Amniotic stem cell (primary cell): ENCODE measurements around the gene SCMH1.
"Not testable (repeated sequence)": the region's sequence is repeated elsewhere in the genome, so short reads cannot be mapped to it uniquely, and the experiment has no call there.

Experiments
- DNase-seq: peaks from one replicate; lab custom pipeline; 2025; lab: John Stamatoyannopoulos, UW

The SCMH1 gene

GRCh38 chr1:41249319-41249718 is 7.2 kb upstream of the SCMH1 start:
- DNase-seq = no peak

GRCh38 chr1:41246568-41246967 is 4.5 kb upstream of the SCMH1 start:
- no peak for DNase-seq

GRCh38 chr1:41245659-41246058 is 3.6 kb upstream of the SCMH1 start:
- no peak for DNase-seq

- no peak for DNase-seq
Observed at GRCh38 chr1:41243079-41243385, 926 bp upstream of the SCMH1 start.

- no peak for DNase-seq
Observed at GRCh38 chr1:41242342-41243078, 404 bp upstream of the SCMH1 start.

- no peak for DNase-seq
Observed at GRCh38 chr1:41241354-41241748, 755 bp downstream of the SCMH1 start.

GRCh38 chr1:41240781-41241353 is 1.2 kb downstream of the SCMH1 start:
- no peak for DNase-seq

- no peak for DNase-seq
Observed at GRCh38 chr1:41239988-41240610, 2.0 kb downstream of the SCMH1 start.

- DNase-seq = no peak
Observed at GRCh38 chr1:41238311-41238988, 3.7 kb downstream of the SCMH1 start.

- DNase-seq = no peak
Observed at GRCh38 chr1:41236781-41237180, 5.3 kb downstream of the SCMH1 start.

- DNase-seq = no peak
Observed at GRCh38 chr1:41235893-41236292, 6.2 kb downstream of the SCMH1 start.

GRCh38 chr1:41233708-41234107 is 8.4 kb downstream of the SCMH1 start:
- DNase-seq = no peak

- DNase-seq = no peak
Observed at GRCh38 chr1:41232305-41232704, 9.8 kb downstream of the SCMH1 start.

GRCh38 chr1:41230656-41231055 is 11.4 kb downstream of the SCMH1 start:
- DNase-seq = no peak

- DNase-seq = not testable (repeated sequence)
Observed at GRCh38 chr1:41229219-41229618, 12.9 kb downstream of the SCMH1 start.

GRCh38 chr1:41226815-41227434 is 15.2 kb downstream of the SCMH1 start:
- no peak for DNase-seq

- DNase-seq = no peak
Observed at GRCh38 chr1:41225495-41225894, 16.6 kb downstream of the SCMH1 start.

- no peak for DNase-seq
Observed at GRCh38 chr1:41222496-41222895, 19.6 kb downstream of the SCMH1 start.

- no peak for DNase-seq
Observed at GRCh38 chr1:41221995-41222394, 20.1 kb downstream of the SCMH1 start.

GRCh38 chr1:41218152-41218551 is 24.0 kb downstream of the SCMH1 start:
- no peak for DNase-seq

- DNase-seq = no peak
Observed at GRCh38 chr1:41217441-41217840, 24.7 kb downstream of the SCMH1 start.

- no peak for DNase-seq
Observed at GRCh38 chr1:41215623-41216022, 26.5 kb downstream of the SCMH1 start.

GRCh38 chr1:41213341-41213740 is 28.8 kb downstream of the SCMH1 start:
- DNase-seq = no peak
